Activated T-cell treated with anti-CD3 and anti-CD28 coated beads, Interleukin-2, amount 50 U/mL, for 24 hours (primary cell): ENCODE results near the gene GMIP.

ENCODE experiments used
- DNase-seq: peaks from one replicate; pipeline ENCODE4 v3.0.0-alpha.2; 2020
- H3K27ac Mint-ChIP-seq: 2 replicates; pipeline ENCODE4 v1.8.0; 2020; ENCODE audit warnings: mild to moderate bottlenecking, mixed read lengths
- H3K27me3 Mint-ChIP-seq: 2 replicates; pipeline ENCODE4 v1.8.0; 2020; ENCODE audit warnings: mixed read lengths
- H3K36me3 Mint-ChIP-seq: 2 replicates; pipeline ENCODE4 v1.8.0; 2020; ENCODE audit warnings: low read depth, mixed read lengths
- H3K4me1 Mint-ChIP-seq: 2 replicates; pipeline ENCODE4 v1.8.0; 2020; ENCODE audit warnings: low read depth, mixed read lengths
- H3K4me3 Mint-ChIP-seq: 2 replicates; pipeline ENCODE4 v1.8.0; 2020; ENCODE audit warnings: mild to moderate bottlenecking, moderate library complexity, mixed read lengths
- H3K9me3 Mint-ChIP-seq: 2 replicates; pipeline ENCODE4 v1.8.0; 2020; ENCODE audit warnings: mixed read lengths

Gene GMIP

GRCh38 chr19:19594381-19594780, 49.1 kb downstream of the GMIP start:
- H3K4me3 Mint-ChIP-seq, result no peak overlapping the region
- DNase-seq, result no peak
- peaks cover 59% of the 10 kb centered on the region for H3K36me3 Mint-ChIP-seq
- H3K27me3 Mint-ChIP-seq, result no peaks in the 10 kb centered on the region
- no peaks in the 10 kb centered on the region for H3K9me3 Mint-ChIP-seq
- peak overlapping the region; percentile 47 for H3K27ac Mint-ChIP-seq
- peaks cover 82% of the 10 kb centered on the region for H3K4me1 Mint-ChIP-seq

GRCh38 chr19:19592690-19593089, 50.8 kb downstream of the GMIP start:
- Mint-ChIP-seq H3K4me1 (peaks cover 81% of the 10 kb centered on the region), H3K27ac (peak overlapping the region; percentile 82), H3K36me3 (peaks cover 67% of the 10 kb centered on the region), H3K9me3 (no peaks in the 10 kb centered on the region), H3K27me3 (no peaks in the 10 kb centered on the region), H3K4me3 (no peak overlapping the region)
- DNase-seq, result no peak

GRCh38 chr19:19591133-19591825, 52.2 kb downstream of the GMIP start:
- Mint-ChIP-seq H3K4me1 (peaks cover 73% of the 10 kb centered on the region), H3K27ac (peak overlapping the region; percentile 87), H3K27me3 (no peaks in the 10 kb centered on the region), H3K36me3 (peaks cover 59% of the 10 kb centered on the region), H3K9me3 (no peaks in the 10 kb centered on the region), H3K4me3 (peak overlapping the region; percentile 64)
- DNase-seq, result peak; percentile 65

- Mint-ChIP-seq H3K27me3 (no peaks in the 10 kb centered on the region), H3K4me1 (peaks cover 57% of the 10 kb centered on the region), H3K27ac (peak overlapping the region; percentile 87), H3K4me3 (no peak overlapping the region), H3K36me3 (peaks cover 54% of the 10 kb centered on the region), H3K9me3 (no peaks in the 10 kb centered on the region)
- no peak for DNase-seq
Measured at GRCh38 chr19:19588546-19588945, 54.9 kb downstream of the GMIP start.

- H3K36me3 Mint-ChIP-seq, result peaks cover 48% of the 10 kb centered on the region
- no peaks in the 10 kb centered on the region for H3K9me3 Mint-ChIP-seq
- no peak for DNase-seq
- H3K4me1 Mint-ChIP-seq, result peaks cover 49% of the 10 kb centered on the region
- no peak overlapping the region for H3K4me3 Mint-ChIP-seq
- peak overlapping the region; percentile 87 for H3K27ac Mint-ChIP-seq
- H3K27me3 Mint-ChIP-seq, result no peaks in the 10 kb centered on the region
Measured at GRCh38 chr19:19587771-19588170, 55.7 kb downstream of the GMIP start.

GRCh38 chr19:19584356-19584755, 59.1 kb downstream of the GMIP start:
- peaks cover 33% of the 10 kb centered on the region for H3K4me1 Mint-ChIP-seq
- no peaks in the 10 kb centered on the region for H3K9me3 Mint-ChIP-seq
- no peak overlapping the region for H3K27ac Mint-ChIP-seq
- no peak overlapping the region for H3K4me3 Mint-ChIP-seq
- no peaks in the 10 kb centered on the region for H3K27me3 Mint-ChIP-seq
- no peak for DNase-seq
- peaks cover 35% of the 10 kb centered on the region for H3K36me3 Mint-ChIP-seq

- no peak for DNase-seq
- Mint-ChIP-seq H3K36me3 (peaks cover 25% of the 10 kb centered on the region), H3K9me3 (no peaks in the 10 kb centered on the region), H3K27me3 (no peaks in the 10 kb centered on the region), H3K4me3 (no peak overlapping the region), H3K27ac (peak overlapping the region; percentile 69), H3K4me1 (peaks cover 17% of the 10 kb centered on the region)
Measured at GRCh38 chr19:19582471-19582870, 61.0 kb downstream of the GMIP start.

- H3K4me1 Mint-ChIP-seq, result peaks cover 17% of the 10 kb centered on the region
- H3K9me3 Mint-ChIP-seq, result no peaks in the 10 kb centered on the region
- peaks cover 25% of the 10 kb centered on the region for H3K36me3 Mint-ChIP-seq
- peak overlapping the region; percentile 73 for H3K27ac Mint-ChIP-seq
- no peak overlapping the region for H3K4me3 Mint-ChIP-seq
- no peak for DNase-seq
- H3K27me3 Mint-ChIP-seq, result no peaks in the 10 kb centered on the region
Measured at GRCh38 chr19:19581391-19581790, 62.1 kb downstream of the GMIP start.

GRCh38 chr19:19580418-19580817, 63.0 kb downstream of the GMIP start:
- peak overlapping the region; percentile 10 for H3K27ac Mint-ChIP-seq
- H3K9me3 Mint-ChIP-seq, result no peaks in the 10 kb centered on the region
- H3K36me3 Mint-ChIP-seq, result peaks cover 19% of the 10 kb centered on the region
- peaks cover 15% of the 10 kb centered on the region for H3K4me1 Mint-ChIP-seq
- DNase-seq, result no peak
- no peak overlapping the region for H3K4me3 Mint-ChIP-seq
- no peaks in the 10 kb centered on the region for H3K27me3 Mint-ChIP-seq

GRCh38 chr19:19579533-19580361, 63.7 kb downstream of the GMIP start:
- no peak for DNase-seq
- Mint-ChIP-seq H3K4me3 (no peak overlapping the region), H3K36me3 (peaks cover 16% of the 10 kb centered on the region), H3K27me3 (no peaks in the 10 kb centered on the region), H3K4me1 (peaks cover 15% of the 10 kb centered on the region), H3K27ac (peak overlapping the region; percentile 10), H3K9me3 (no peaks in the 10 kb centered on the region)
